HG03135 (cell line): Measurements from ENCODE around the gene PHIP.
"Not testable (repeated sequence)": the region's sequence is repeated elsewhere in the genome, so short reads cannot be mapped to it uniquely, and the experiment has no call there.

Source experiments
- ATAC-seq: cut with Tn5 transposase; IDR thresholded peaks from one replicate; pipeline ENCODE4 v1.9.1; 2021; ENCODE audit warnings: mild to moderate bottlenecking, moderate library complexity; ENCODE audit not compliant: unreplicated experiment

Gene PHIP

GRCh38 chr6:79078075-79078969 lies at the start of gene PHIP:
Gene PHIP (minus strand): TSS chr6:79078254. CDS start chr6:79078068, 186 bp downstream.
- peak; percentile 74 for ATAC-seq

DNA sequence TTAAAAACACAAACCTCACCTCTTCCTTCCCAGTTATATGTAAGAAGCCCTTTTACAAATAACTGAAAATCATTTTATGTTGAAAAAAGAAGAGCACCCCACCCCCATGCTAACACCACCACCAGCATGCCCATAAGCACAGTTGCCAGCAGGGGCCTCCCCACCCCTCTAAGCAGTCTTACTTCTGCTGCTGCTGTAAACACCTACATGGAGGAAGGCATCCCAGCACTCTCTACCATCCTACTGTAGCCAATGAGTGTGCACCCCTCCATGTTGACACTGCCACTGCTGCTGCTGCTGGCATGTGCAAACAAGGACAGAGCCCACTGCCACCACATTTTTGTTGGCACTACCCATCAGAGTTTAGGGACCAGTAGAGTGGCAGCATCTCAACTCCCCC lies 49.6 kb upstream of the PHIP start:
- no peak for ATAC-seq

DNA sequence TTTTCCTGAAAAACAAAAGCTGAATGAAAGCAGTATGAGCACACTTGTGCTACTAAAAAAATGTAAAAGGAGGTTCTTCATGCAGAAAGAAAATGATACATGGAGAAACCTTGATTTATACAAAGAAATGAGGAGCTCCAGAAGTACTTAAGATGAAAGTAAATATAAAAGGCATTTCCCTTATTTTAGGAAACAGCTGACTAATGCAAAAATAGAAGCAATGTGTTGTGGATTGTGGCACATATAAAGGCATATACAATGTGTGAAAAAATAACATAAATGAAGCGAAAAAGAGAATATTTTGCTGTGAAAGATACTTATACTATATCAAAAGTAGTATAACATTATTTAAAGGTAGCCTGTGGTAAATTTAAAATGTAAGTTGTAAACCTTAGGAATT lies 41.2 kb upstream of the PHIP start:
- no peak for ATAC-seq

- ATAC-seq = no peak
Measured at GRCh38 chr6:79117752-79118151, 39.7 kb upstream of the PHIP start.

DNA sequence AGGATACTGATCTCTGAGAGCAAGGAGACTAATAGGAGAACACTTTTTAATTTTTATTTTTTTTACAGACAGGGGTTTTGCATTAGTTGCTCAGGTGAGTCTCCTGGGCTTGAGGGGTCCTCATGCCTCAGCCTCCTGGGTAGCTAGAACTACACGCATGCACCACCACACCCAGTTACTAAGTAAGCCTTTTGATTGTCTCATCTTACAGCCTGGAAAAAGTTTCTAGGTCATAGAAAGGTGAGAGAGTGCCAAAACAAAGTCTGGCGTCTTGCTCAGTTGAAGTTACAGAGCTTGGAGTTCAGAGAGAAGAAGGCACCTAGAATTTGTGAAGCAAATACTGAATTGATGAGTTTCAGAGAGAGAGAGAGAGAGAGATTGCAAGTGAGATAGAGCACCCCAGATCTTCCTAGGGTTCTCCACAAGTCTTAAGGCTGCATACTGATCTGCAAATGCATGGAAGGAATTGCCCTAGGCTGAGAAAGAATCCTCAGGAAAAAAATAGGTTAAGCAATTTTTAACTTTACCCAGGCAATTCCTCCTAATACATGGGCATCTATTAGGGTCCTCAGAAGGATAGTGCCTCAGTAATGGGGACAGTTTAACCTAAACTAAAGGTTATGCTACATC lies 37.6 kb upstream of the PHIP start:
- no peak for ATAC-seq

- no peak for ATAC-seq
Measured at GRCh38 chr6:79111549-79111948, 33.5 kb upstream of the PHIP start.

DNA sequence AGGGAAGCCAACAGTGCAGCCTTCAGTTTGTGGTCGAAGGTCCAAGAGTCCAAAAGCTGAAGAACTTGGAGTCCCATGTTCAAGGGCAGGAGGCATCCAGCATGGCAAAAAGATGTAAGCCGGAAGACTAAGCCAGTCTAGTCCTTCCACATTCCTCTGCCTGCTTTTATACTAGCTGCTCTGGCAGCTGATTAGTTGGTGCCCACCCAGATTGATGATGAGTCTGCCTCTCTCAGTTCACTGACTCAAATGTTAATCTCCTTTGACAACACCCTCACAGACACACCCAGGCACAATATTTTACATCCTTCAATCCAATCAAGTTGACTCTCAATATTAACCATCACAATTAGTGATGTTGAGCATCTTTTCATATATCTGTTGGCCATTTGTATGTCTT lies 23.1 kb upstream of the PHIP start:
- ATAC-seq = no peak

DNA sequence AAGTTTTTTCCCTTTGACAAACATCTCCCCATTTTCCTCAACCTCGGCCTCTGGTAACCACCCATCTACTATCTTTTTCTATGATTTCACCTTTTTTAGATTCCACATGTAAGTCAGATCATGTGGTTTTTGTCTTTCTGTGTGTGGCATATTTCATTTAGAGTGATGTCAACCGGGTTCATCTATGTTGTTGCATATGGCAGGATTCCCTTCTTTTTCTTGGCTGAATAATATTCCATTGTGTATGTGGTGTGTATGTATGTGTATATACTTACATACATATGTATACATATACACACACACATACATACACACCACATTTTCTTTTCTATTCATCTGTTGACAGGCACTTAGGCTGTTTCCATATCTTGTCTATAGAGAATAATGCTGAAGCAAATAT lies 22.2 kb upstream of the PHIP start:
- ATAC-seq = no peak

GRCh38 chr6:79094938-79095337 lies 16.9 kb upstream of the PHIP start:
- ATAC-seq = no peak

- ATAC-seq = not testable (repeated sequence)
Measured at GRCh38 chr6:79091801-79092200, 13.7 kb upstream of the PHIP start.

DNA sequence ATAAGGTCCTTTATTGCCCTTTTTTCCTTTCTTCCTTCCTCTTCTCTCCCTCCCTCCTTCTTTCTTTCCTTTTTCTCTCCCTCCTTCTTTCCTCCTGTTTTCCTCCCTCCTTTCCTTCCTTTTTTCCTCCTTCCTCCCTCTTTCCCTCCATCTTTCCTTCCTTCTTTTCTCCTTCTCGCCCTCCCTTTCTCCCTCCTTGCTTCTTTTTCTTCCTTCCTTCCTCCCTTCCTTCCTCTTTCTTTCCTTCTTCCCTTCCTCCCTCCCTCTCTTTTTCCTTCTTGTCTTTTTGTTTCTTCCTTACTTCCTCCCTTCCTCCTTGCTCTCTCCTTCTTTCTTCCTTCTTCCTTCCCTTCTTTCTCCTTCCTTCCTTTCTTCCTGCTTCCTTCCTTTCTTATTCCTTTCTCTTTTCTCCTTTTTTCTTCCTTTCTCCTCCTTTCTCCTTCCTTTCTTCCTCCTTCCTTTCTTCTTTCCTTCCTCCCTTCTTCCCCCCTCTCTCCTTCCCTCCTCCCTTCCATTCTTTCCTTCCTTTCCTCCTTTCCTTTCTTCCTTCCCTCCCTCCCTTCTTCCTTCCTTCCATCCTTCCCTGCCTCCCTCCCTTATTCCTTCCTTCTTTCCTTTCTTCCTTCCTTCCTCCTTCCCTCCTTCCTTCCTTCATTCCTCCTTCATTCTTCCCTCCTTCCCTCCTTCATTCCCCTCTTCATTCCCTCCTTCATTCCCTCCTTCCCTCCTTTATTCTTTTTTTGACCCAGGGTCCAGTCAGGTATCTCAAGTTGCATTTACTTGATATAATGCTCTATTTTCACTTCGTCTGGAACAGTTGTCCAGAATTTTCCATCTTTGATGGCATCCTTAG lies 11.7 kb upstream of the PHIP start:
- ATAC-seq = no peak

GRCh38 chr6:79084693-79085092 lies 6.6 kb upstream of the PHIP start:
- no peak for ATAC-seq

GRCh38 chr6:79082304-79082703 lies 4.2 kb upstream of the PHIP start:
- no peak for ATAC-seq

DNA sequence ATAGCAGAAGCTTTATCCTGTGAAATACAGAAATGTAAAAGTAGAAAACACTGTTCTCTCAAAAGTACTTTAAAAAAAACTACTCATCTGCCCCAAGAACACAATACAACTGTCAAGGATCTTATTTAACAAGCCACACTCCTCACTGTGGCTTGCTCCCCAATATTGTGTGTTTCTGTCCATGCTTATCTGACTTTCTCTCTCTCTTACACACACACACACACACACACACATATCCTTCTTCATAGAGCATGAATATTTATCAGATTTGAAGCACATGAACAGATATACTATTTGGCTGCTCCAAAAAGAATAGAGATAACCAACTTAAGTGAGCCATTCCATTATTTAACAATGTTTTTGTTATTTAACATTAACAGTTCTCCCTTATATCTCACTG lies 3.6 kb upstream of the PHIP start:
- no peak for ATAC-seq

DNA sequence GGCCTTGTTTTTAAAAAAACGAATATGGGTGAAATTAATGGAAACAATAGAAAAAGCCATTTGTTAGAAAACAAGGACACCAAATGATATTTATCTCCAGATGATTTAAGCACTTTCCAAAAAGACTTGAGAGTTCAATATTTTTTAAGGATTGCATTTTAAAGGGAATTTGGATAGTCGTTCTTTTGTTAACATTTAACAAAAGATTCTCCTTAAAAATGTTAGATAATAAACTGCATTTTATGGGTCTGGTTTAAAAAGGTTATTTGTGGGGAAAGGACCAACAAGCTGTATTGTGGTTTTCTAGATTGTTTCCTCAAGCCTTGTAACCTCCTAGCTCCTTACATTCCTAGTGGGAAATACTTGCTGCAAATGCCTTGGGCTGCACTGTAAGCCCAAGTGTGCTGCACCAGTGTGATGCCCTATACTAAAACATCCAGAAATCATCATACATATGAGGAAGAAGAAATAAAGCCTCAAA lies 1.5 kb upstream of the PHIP start:
- ATAC-seq = no peak

- peak; percentile 32 for ATAC-seq
Measured at GRCh38 chr6:79077715-79078074, 359 bp downstream of the PHIP start.

GRCh38 chr6:79076782-79077641 lies 1.0 kb downstream of the PHIP start:
- ATAC-seq = peak; percentile 48

GRCh38 chr6:79076160-79076559 lies 1.9 kb downstream of the PHIP start:
- no peak for ATAC-seq

DNA sequence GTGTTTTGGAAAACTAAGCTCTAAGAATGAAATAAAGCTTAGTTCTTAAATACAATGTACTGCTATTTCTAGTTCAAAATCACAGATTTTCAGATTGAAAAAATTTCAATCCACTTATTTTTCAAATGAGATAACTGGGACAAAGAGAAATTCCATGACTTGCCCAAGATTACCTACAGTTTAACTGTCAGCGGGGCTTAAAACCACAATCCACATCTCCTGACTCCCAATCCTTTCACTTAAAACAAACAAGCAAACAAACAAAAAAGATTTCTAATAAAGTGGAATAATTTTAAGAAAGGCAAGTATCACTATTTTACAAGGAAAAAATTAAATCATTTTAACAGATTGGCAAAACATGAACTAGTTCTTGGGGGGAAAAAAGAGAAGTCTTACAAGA lies 4.2 kb downstream of the PHIP start:
- no peak for ATAC-seq

GRCh38 chr6:79072640-79073181 lies 5.3 kb downstream of the PHIP start:
- no peak for ATAC-seq
